GM21723 (cell line): ENCODE results near the gene PRR13.
"Not testable (repeated sequence)": the region's sequence is repeated elsewhere in the genome, so short reads cannot be mapped to it uniquely, and the experiment has no call there.

Experiments used
- ATAC-seq: cut with Tn5 transposase; IDR thresholded peaks from one replicate; pipeline ENCODE4 v1.9.1; 2021; ENCODE audit warnings: mild to moderate bottlenecking, moderate library complexity; ENCODE audit not compliant: unreplicated experiment

The PRR13 gene, protein sequence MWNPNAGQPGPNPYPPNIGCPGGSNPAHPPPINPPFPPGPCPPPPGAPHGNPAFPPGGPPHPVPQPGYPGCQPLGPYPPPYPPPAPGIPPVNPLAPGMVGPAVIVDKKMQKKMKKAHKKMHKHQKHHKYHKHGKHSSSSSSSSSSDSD

GRCh38 chr12:53441040-53441833, at the start of gene PRR13:
Gene PRR13 (plus strand): TSS chr12:53441734. CDS start chr12:53442715, 981 bp downstream.
- peak; percentile 96 for ATAC-seq

- no peak for ATAC-seq
Measured at GRCh38 chr12:53399896-53400295, 41.6 kb upstream of the PRR13 start.

DNA sequence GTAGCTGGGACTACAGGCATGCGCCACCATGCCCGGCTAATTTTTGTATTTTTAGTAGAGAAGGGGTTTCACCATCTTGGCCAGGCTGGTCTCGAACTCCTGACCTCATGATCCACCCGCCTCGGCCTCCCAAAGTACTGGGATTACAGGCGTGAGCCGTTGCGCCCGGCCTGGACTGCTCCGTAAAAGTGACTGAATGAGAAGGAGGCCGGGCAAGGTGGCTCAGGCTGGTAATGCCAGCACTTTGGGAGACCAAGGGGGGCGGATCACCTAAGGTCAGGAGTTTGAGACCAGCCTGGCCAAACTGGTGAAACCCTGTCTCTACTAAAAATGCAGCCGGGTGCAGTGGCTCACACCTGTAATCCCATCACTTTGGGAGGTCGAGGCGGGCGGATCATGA, 39.2 kb upstream of the PRR13 start:
- not testable (repeated sequence) for ATAC-seq

GRCh38 chr12:53402871-53403270, 38.7 kb upstream of the PRR13 start:
- ATAC-seq: no peak

- ATAC-seq: no peak
Measured at GRCh38 chr12:53410951-53411350, 30.6 kb upstream of the PRR13 start.

GRCh38 chr12:53413485-53414204, 27.9 kb upstream of the PRR13 start:
- no peak for ATAC-seq

DNA sequence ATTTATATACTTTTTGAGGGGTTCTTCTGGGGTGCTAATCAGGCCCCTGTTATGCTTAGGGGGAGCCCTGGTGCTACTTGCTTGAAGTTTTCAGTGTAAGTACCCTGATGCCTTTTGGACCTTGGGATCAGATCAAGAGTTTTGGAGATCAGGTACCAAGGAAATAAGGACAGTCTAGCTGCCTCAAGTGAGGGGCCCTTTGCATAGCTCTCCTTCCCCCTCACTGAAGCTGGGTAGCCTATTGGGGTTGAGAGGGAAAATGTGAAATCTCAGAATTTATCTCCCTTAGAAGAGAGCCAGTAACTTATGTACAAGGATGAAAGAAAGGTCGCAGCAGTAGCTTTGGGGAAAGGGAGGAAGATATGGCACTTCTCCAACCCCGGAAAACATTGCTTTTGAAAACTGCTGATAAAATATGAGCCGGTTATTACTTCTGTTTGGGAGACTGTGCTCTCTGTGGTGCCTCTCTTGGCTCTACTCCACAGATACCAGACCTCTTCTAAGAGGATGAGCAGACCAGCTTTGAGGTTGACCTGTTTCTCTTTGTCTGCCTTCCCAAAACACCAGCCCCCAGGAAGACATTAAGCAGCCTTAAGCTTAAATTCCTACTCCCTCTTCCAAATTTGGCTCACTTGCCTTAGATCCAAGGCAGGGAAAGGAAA, 26.6 kb upstream of the PRR13 start:
- no peak for ATAC-seq

- not testable (repeated sequence) for ATAC-seq
Measured at GRCh38 chr12:53415752-53416389, 25.7 kb upstream of the PRR13 start.

GRCh38 chr12:53417291-53417816, 24.2 kb upstream of the PRR13 start:
- not testable (repeated sequence) for ATAC-seq

DNA sequence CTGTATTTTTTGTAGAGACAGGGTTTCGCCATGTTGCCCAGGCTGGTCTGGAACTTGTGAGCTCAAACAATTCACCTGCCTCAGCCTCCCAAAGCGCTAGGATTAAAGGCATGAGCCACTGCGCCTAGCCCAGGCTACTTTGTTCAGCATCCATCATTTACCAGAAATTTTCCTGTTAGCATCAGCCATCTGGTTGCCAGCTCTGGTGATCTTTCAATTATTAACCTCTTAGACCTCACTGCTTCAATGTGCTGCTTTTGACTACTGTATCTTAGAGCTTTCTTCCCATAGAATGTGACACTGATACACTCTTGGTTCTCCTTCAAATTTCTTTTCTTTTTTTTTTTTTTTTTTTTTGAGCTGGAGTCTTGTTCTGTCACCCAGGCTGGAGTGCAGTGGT, 23.3 kb upstream of the PRR13 start:
- ATAC-seq: no peak

DNA sequence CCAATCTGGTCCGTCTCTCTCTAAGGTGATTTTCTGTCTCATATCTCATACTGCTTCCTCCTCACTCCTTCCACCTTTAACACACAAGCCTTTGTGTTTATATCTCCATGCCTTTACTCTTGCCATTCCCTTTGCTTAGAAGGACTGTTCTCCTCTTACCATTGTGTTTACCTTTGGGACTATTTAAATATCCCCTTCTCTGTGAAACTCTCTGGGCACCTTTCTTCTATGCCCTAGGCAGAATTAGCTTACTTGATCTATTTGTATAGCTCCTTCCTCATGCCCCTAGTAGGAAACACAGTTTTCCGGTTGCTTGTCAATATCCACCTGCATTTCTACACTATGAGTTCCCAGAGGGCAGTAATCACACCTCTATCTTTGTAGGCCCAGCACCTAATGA, 21.8 kb upstream of the PRR13 start:
- no peak for ATAC-seq

DNA sequence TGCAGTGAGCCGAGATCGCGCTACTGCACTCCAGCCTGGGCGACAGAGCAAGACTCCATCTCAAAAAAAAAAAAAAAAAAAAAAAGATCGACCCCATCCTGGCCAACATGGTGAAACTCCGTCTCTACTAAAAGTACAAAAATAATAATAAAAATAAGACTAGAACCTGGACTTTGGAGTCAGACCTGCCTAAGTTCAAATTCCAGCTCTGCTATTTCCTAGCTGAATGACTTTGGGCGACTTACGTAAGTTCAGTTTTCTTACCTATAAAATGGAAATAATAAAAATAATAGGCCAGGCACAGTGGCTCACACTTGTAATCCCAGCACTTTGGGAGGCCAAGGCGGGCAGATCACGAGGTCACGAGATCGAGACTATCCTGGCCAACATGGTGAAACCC, 19.3 kb upstream of the PRR13 start:
- not testable (repeated sequence) for ATAC-seq

DNA sequence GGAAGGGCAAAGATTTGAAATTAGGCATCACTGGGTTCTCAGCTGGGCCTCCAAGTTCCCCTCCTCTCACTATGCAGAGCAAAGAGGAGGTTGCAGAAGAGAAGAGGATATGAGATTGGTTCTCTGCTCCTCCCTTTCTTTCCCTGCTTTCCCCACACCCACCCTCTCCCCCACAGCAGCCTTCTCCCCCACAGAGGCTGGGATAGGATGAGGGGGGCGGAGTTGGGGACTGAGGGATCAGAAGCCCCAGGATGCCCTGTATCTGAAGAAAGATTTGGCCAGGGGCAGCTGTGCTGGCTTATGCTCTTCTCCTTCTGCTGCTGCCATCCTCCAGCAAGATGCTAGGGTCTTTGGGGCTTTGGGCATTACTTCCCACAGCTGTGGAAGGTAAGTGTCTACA, 17.9 kb upstream of the PRR13 start, which contains the start of gene AMHR2:
TSS of gene AMHR2 (plus strand) at position 259 of the 400 bp plus-strand sequence. CDS start at position 339, 80 bp downstream.
- ATAC-seq: no peak

DNA sequence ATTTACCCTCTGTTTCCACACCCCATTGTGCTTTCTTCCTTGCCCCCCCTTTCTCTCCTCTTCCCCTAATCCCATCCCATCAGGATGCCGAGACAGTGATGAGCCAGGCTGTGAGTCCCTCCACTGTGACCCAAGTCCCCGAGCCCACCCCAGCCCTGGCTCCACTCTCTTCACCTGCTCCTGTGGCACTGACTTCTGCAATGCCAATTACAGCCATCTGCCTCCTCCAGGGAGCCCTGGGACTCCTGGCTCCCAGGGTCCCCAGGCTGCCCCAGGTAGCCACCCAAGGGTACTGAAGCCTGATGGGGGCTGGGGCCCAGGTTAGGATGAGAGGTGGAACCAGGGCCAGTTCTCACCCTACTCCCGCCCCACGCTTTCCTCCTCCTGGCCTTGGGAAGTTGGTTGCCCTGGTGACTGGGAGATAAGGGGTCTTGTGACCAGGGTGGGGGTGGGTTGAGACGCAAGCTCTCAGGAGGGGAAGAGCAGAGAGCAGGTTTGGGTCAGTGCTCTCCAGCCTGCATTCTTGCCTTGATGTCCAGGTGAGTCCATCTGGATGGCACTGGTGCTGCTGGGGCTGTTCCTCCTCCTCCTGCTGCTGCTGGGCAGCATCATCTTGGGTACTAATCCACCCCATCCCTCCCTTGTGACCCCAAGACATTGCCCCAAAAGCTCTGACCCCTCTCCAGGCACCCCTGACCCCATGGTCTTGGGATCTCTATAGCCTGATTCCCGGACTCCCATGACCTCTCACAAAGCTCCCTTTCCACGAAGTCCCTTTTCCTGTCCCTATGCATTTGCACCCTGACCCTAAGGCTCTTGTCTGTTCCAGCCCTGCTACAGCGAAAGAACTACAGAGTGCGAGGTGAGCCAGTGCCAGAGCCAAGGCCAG, 16.7 kb upstream of the PRR13 start:
- no peak for ATAC-seq

DNA sequence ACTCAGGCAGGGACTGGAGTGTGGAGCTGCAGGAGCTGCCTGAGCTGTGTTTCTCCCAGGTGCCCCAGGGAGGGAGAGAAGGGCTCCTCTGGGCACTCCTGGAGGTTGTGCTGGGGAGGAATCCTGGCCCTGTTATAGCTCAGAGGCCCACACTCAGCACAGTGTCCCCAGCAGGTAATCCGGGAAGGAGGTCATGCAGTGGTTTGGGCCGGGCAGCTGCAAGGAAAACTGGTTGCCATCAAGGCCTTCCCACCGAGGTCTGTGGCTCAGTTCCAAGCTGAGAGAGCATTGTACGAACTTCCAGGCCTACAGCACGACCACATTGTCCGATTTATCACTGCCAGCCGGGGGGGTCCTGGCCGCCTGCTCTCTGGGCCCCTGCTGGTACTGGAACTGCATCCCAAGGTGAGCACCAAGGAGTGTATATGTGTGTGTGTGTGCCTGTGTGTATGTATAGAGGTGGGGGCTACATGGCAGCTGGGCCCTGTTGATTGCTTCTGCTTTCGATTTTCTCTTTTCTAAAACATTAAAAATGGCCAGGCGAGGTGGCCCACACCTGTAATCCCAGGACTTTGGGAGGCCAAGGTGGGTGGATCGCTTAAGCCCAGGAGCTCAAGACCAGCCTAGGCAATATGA, 15.9 kb upstream of the PRR13 start:
- no peak for ATAC-seq

DNA sequence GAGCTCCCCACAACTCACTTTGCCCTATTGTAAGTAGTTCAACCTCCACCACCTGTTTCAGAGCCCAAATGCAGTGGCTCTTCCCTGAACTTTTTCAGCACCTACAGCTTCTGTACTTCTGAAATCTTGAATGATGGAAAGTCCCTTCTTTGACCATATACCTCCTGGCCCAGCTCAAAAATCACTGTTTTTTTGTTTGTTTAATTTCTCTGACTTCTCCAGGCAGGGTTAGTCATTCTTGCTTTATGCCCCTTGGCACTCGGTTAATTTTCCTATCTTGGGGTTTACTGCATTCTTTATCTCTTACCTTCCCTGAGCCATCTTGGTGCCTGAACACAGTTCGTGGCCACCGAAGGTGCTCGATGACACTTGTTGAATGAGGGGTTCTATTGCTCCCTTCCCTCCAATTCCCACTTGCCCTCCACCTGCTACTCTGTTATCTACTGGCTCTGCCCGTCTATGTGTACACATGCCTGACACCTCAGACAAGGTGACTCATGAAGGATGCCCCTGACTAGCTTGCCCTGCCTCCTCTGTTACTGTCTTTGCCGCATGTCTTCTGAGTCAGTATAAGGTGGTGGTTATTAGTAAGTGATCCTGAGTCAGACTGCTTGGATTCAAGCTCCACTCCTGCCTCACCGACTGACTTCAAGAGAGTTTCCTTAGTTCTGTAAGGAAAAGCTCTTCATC, 13.5 kb upstream of the PRR13 start:
- no peak for ATAC-seq

DNA sequence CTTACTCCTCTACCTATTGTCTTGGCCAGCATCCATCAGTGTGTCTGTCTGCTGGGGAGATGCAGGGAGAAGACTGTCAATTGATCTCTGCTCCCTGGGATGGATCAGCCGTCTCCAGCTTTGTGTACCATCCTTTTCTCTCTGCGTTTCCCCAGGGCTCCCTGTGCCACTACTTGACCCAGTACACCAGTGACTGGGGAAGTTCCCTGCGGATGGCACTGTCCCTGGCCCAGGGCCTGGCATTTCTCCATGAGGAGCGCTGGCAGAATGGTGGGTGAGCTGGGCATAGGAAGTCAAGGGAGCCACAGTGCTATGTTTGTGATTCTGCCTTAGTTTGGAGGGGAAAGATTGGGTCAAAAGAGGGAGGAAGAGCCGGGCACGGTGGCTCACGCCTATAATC, 12.8 kb upstream of the PRR13 start:
- ATAC-seq: no peak

- no peak for ATAC-seq
Measured at GRCh38 chr12:53430116-53430515, 11.4 kb upstream of the PRR13 start.
